ENCODE results near the gene NME5. TPM values are rescaled to one million over a fixed set of nuclear protein-coding genes. Genes with fewer than 3 reads are reported as not detected.
"Not testable (repeated sequence)": the region's sequence is repeated elsewhere in the genome, so short reads cannot be mapped to it uniquely, and the experiment has no call there.

NME5 gene
- total RNA-seq = 0.27 TPM

GRCh38 chr5:138138949-138139780 lies at the start of gene NME5:
NME5 (minus strand) TSS chr5:138139428; CDS start chr5:138138780, 648 bp downstream.
- DNase-seq (ENCODE audit: low read depth in 2 of 3, low spot score in 2 of 3) = peak in 2 of 3 donors; percentile 33 to 64

- DNase-seq (ENCODE audit: low read depth in 2 of 3, low spot score in 2 of 3) = no peak
Measured at GRCh38 chr5:138188626-138189025, 49.4 kb upstream of the NME5 start.

- peak in 2 of 3 donors; percentile 24 to 52 for DNase-seq (ENCODE audit: low read depth in 2 of 3, low spot score in 2 of 3)
Measured at GRCh38 chr5:138186002-138186447, 46.8 kb upstream of the NME5 start.

GRCh38 chr5:138182808-138183207 lies 43.6 kb upstream of the NME5 start:
- DNase-seq (ENCODE audit: low read depth in 2 of 3, low spot score in 2 of 3) = no peak

- DNase-seq (ENCODE audit: low read depth in 2 of 3, low spot score in 2 of 3) = no peak
Measured at GRCh38 chr5:138180841-138181240, 41.6 kb upstream of the NME5 start.

GRCh38 chr5:138180183-138180782 lies 41.1 kb upstream of the NME5 start:
- peak in 2 of 3 donors; percentile 66 to 88 for DNase-seq (ENCODE audit: low read depth in 2 of 3, low spot score in 2 of 3)

- DNase-seq (ENCODE audit: low read depth in 2 of 3, low spot score in 2 of 3) = no peak
Measured at GRCh38 chr5:138179277-138179857, 40.1 kb upstream of the NME5 start.

GRCh38 chr5:138178516-138179276 lies 39.5 kb upstream of the NME5 start, which contains the start of the genes BRD8 and KIF20A:
BRD8 (minus strand) TSS chr5:138178630; CDS start chr5:138178614, 16 bp downstream.
KIF20A (plus strand) TSS chr5:138179112; CDS start chr5:138179681, 569 bp downstream.
- DNase-seq (ENCODE audit: low read depth in 2 of 3, low spot score in 2 of 3) = peak; percentile 61 to 96 (median 94)

- peak in 1 of 3 donors; percentile 39 for DNase-seq (ENCODE audit: low read depth in 2 of 3, low spot score in 2 of 3)
Measured at GRCh38 chr5:138177941-138178515, 38.8 kb upstream of the NME5 start.

GRCh38 chr5:138170299-138170698 lies 31.1 kb upstream of the NME5 start:
- no peak for DNase-seq (ENCODE audit: low read depth in 2 of 3, low spot score in 2 of 3)

GRCh38 chr5:138169124-138169523 lies 29.9 kb upstream of the NME5 start:
- no peak for DNase-seq (ENCODE audit: low read depth in 2 of 3, low spot score in 2 of 3)

GRCh38 chr5:138163721-138164120 lies 24.5 kb upstream of the NME5 start:
- DNase-seq (ENCODE audit: low read depth in 2 of 3, low spot score in 2 of 3) = no peak

GRCh38 chr5:138160706-138161105 lies 21.5 kb upstream of the NME5 start:
- no peak for DNase-seq (ENCODE audit: low read depth in 2 of 3, low spot score in 2 of 3)

GRCh38 chr5:138159666-138160065 lies 20.4 kb upstream of the NME5 start:
- no peak for DNase-seq (ENCODE audit: low read depth in 2 of 3, low spot score in 2 of 3)

- DNase-seq (ENCODE audit: low read depth in 2 of 3, low spot score in 2 of 3) = no peak
Measured at GRCh38 chr5:138157626-138158025, 18.4 kb upstream of the NME5 start.

- DNase-seq (ENCODE audit: low read depth in 2 of 3, low spot score in 2 of 3) = not testable (repeated sequence)
Measured at GRCh38 chr5:138155977-138156376, 16.7 kb upstream of the NME5 start.

- no peak for DNase-seq (ENCODE audit: low read depth in 2 of 3, low spot score in 2 of 3)
Measured at GRCh38 chr5:138149530-138149929, 10.3 kb upstream of the NME5 start.

- DNase-seq (ENCODE audit: low read depth in 2 of 3, low spot score in 2 of 3) = no peak
Measured at GRCh38 chr5:138148811-138149210, 9.6 kb upstream of the NME5 start.

GRCh38 chr5:138143578-138143977 lies 4.3 kb upstream of the NME5 start:
- not testable (repeated sequence) for DNase-seq (ENCODE audit: low read depth in 2 of 3, low spot score in 2 of 3)

- DNase-seq (ENCODE audit: low read depth in 2 of 3, low spot score in 2 of 3) = no peak
Measured at GRCh38 chr5:138141734-138142133, 2.5 kb upstream of the NME5 start.

Measured in hematopoietic multipotent progenitor cell (in vitro differentiated cells).